GM18499 (cell line): Measurements from ENCODE around the gene HOXD8.

Experiments used
- ATAC-seq: cut with Tn5 transposase; IDR thresholded peaks from one replicate; pipeline ENCODE4 v1.9.1; 2021; ENCODE audit warnings: moderate number of reproducible peaks; ENCODE audit not compliant: insufficient read depth, unreplicated experiment

Gene HOXD8

GRCh38 chr2:176140513-176141317 is 11.2 kb downstream of the HOXD8 start:
- no peak for ATAC-seq

- no peak for ATAC-seq
Observed at GRCh38 chr2:176142281-176142680, 12.8 kb downstream of the HOXD8 start.

GRCh38 chr2:176145085-176145969 is 15.8 kb downstream of the HOXD8 start:
- ATAC-seq: no peak

- no peak for ATAC-seq
Observed at GRCh38 chr2:176146101-176146500, 16.6 kb downstream of the HOXD8 start.

- ATAC-seq: no peak
Observed at GRCh38 chr2:176146645-176147044, 17.1 kb downstream of the HOXD8 start.

GRCh38 chr2:176147210-176147799 is 17.8 kb downstream of the HOXD8 start:
- ATAC-seq: no peak

- no peak for ATAC-seq
Observed at GRCh38 chr2:176147800-176148496, 18.4 kb downstream of the HOXD8 start.

- no peak for ATAC-seq
Observed at GRCh38 chr2:176148751-176149421, 19.4 kb downstream of the HOXD8 start.

DNA sequence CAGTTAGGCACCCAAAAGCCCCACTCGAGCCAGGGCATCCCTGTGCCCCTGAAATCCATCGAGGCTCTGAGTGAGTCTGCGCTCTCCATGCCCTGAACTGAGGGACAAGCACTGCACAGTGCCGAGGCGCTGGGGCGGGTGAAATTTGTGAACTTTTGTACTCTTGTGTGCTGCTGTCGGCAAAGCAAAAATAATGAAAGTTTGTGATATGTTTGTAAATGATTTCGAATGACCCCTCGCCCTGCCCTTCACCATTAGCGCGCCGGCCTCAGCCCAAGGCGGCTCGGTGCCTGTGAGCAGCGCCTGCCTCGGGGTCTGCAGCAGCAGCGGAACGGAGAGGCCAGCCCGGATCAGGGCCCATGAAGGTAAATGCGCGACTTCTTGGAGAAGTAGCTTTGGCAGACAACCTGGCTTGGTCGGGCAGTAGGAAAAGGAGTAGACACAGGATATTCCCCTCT is 20.0 kb downstream of the HOXD8 start:
- ATAC-seq: no peak

- no peak for ATAC-seq
Observed at GRCh38 chr2:176149939-176150583, 20.6 kb downstream of the HOXD8 start.

DNA sequence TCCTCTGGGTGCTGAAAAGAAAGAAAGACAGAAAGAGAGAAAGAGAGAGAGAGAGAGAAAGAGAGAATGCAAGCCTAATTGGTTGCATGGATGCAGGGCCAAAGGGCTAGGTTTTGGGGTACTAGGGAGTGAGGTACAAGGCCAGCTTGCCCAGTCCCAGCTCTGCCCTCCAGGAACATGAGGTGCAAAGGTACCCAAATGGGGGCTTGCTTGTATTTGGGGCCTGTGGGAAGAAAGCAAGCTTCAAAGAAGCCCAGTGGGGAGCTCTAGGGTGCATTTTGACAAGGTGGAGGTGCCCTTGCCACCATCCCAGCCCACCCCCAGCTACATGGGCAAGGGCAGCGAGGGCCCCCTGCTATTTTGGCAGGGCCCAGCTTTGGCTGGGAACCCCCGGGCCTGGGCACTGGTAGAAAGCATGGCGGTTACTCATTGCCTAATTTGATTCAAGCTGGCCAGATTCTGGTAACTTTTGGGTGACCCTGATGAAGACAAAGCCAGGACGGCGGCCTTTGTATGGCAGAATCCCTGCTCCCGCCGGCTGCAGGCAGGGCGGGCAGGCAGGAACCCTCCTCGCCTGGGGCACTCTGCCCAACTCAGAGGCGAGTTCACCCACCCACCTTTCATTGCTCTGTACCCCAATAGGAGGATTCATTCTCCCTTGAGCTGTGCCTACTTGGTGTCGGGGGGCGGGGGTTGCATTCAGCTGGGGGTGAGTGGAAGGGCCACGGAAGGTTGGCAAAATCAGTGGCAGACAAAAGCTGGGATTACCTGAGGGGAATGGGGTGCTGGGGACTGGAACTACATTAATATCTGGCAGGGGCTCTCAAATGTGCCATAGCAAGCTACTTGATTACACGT is 21.3 kb downstream of the HOXD8 start:
- ATAC-seq: no peak

DNA sequence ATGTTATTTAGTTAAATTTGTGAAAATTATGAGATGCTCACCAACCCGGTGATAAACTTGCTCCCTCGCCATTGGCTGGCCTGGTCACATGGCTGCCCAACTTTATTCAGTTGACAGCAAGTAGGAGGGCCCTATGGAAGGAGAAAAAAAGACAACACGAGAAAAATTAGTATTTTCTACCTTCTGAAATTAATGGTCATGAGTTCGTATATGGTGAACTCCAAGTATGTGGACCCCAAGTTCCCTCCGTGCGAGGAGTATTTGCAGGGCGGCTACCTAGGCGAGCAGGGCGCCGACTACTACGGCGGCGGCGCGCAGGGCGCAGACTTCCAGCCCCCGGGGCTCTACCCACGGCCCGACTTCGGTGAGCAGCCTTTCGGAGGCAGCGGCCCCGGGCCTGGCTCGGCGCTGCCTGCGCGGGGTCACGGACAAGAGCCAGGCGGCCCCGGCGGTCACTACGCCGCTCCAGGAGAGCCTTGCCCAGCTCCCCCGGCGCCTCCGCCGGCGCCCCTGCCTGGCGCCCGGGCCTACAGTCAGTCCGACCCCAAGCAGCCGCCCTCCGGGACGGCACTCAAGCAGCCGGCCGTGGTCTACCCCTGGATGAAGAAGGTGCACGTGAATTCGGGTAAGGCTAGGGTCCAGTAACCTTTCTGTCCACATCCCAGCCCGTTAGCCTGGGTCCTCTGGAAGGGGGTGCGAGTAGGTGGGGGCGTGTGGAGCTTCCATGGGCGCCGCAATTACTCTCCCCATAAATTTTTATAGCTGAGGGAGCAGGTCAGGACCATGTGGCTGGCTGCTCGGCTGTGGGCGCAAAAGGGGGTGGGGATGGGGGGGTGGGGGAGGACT is 22.2 kb downstream of the HOXD8 start, which contains the start of gene HOXD4:
HOXD4 (plus strand) TSS at position 109 of the 846 bp plus-strand sequence; CDS start at position 193, 84 bp downstream.
- no peak for ATAC-seq

DNA sequence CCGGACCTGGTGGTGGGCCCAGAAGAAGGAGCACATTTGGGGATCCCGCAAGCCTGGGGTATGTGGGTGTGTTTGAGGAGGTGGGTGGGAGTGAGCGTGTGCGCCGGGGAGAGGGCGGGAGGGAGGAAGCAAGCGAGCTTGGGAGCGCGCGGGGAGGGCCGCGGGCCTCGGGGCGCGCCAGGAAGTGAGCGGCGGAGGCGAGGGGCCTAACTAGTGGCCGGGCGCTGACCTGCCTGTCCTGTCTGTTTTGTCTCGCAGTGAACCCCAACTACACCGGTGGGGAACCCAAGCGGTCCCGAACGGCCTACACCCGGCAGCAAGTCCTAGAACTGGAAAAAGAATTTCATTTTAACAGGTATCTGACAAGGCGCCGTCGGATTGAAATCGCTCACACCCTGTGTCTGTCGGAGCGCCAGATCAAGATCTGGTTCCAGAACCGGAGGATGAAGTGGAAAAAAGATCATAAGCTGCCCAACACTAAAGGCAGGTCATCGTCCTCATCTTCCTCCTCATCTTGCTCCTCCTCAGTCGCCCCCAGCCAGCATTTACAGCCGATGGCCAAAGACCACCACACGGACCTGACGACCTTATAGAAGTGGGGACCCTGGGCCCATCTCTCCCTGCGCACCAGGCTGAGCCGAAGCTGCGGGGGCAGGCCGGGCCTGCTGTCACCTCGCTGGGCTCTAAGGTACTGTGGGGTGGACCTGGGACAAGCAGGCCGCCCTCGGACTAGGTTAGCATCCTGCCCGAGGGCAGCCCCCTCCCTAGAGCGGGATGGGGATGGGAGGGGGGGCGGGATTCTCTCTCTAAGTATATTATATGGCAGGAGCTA is 23.1 kb downstream of the HOXD8 start:
- ATAC-seq: no peak

DNA sequence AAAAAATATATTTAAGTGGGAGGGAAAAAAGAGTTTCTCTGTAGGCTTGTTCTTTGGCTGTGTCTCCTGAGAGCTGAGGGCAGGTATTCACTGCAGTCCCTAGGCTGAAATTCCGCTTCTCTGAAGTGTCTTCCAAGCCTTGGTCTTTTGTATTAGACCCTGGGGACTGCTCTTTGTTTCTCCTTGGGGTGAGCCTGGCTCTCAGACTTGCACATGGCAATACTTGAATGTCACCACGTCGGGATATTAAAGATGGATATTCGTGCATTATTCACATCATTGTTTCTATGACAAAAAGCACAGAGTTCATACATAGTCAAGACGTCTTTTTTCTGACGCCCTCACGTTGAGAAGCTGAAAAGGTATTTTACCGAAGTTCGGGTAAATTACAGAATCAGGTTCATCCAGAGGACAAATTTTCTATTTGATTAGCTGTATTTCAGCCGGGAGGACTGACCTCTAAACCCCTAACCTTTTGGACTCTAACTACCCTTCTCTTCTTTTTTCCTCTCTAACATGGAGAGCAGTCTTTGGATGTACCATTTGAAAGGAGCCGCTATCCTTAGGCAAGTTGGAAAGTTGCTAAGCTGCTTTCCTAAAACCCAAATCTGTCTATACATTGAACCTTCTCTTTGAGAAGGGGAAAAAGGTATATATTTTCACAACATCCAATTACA is 25.2 kb downstream of the HOXD8 start:
- ATAC-seq: no peak

- no peak for ATAC-seq
Observed at GRCh38 chr2:176155356-176156044, 26.0 kb downstream of the HOXD8 start.
